Measurements from ENCODE around the gene C11orf91.

GRCh38 chr11:33664827-33665226, 35.8 kb downstream of the C11orf91 start:
- TF ChIP-seq EZH2 (IDR thresholded peaks at IDR 0.05; ENCODE audit: low read depth, low read length, severe bottlenecking) (no peak), GTF2F1 (IDR thresholded peaks at IDR 0.05; ENCODE audit: borderline replicate concordance, low read depth, low read length) (no peak), CTCF (IDR thresholded peaks at IDR 0.05; ENCODE audit: control extremely low read depth in 1 of 3, insufficient read depth in 1 of 3, low read depth in 1 of 3, low read length in 3 of 3) (no peak)

All from H1 (cell line).